Hepatocyte (in vitro differentiated cells): ENCODE measurements around the gene LRRC45. TPM values are rescaled to one million over a fixed set of nuclear protein-coding genes. Genes with fewer than 3 reads are reported as not detected.

Experiments
- DNase-seq: peaks from one replicate; pipeline ENCODE4 v3.0.0-alpha.2; 2016; ENCODE audit warnings: low spot score
- H2AFZ ChIP-seq: fragments of 200-600 bp; sonication (generic); 2 replicates; pipeline ENCODE4 v1.6.0; 2016; ENCODE audit warnings: antibody characterized with exemption, mild to moderate bottlenecking
- H3K27ac ChIP-seq: fragments of 200-600 bp; sonication (generic); 2 replicates; pipeline ENCODE4 v1.5.1; 2016; ENCODE audit warnings: mild to moderate bottlenecking
- H3K27me3 ChIP-seq: fragments of 200-600 bp; sonication (generic); 2 replicates; pipeline ENCODE4 v1.6.1; 2016
- H3K36me3 ChIP-seq: fragments of 200-600 bp; sonication (generic); replicated peaks from 2 replicates; pipeline ENCODE4 v1.5.1; 2016; ENCODE audit warnings: low read depth; ENCODE audit not compliant: insufficient read depth
- H3K4me1 ChIP-seq: fragments of 200-600 bp; sonication (generic); 2 replicates; pipeline ENCODE4 v1.5.1; 2016; ENCODE audit warnings: mild to moderate bottlenecking, moderate library complexity; ENCODE audit not compliant: insufficient read depth
- H3K4me2 ChIP-seq: fragments of 200-600 bp; sonication (generic); 2 replicates; pipeline ENCODE4 v1.6.0; 2016
- H3K4me3 ChIP-seq: fragments of 200-600 bp; sonication (generic); 2 replicates; pipeline ENCODE4 v1.5.1; 2016; ENCODE audit warnings: mild to moderate bottlenecking
- H3K79me2 ChIP-seq: fragments of 200-600 bp; sonication (generic); 2 replicates; pipeline ENCODE4 v1.6.0; 2017; ENCODE audit warnings: mild to moderate bottlenecking
- H3K9me2 ChIP-seq: fragments of 200-600 bp; sonication (generic); replicated peaks from 2 replicates; pipeline ENCODE4 v1.6.0; 2017; ENCODE audit warnings: mild to moderate bottlenecking; ENCODE audit not compliant: insufficient read depth
- H3K9me3 ChIP-seq: fragments of 200-600 bp; sonication (generic); 2 replicates; pipeline ENCODE4 v1.5.1; 2016; ENCODE audit warnings: low read depth, mild to moderate bottlenecking
- H4K20me1 ChIP-seq: fragments of 200-600 bp; sonication (generic); 2 replicates; pipeline ENCODE4 v1.6.0; 2016; ENCODE audit warnings: mild to moderate bottlenecking; ENCODE audit not compliant: insufficient read depth, poor library complexity, severe bottlenecking
- CTCF ChIP-seq: fragments of 200-600 bp; sonication (generic); IDR thresholded peaks from 2 replicates; pipeline ENCODE4 v1.5.1; 2016; ENCODE audit warnings: antibody characterized with exemption, mild to moderate bottlenecking; ENCODE audit not compliant: poor library complexity
- EZH2 ChIP-seq: fragments of 200-600 bp; sonication (generic); IDR thresholded peaks from 2 replicates; pipeline ENCODE4 v1.6.1; 2016; ENCODE audit warnings: antibody characterized with exemption, mild to moderate bottlenecking, borderline replicate concordance
- EZH2phosphoT487 ChIP-seq: fragments of 200-600 bp; sonication (generic); IDR thresholded peaks from one replicate; pipeline ENCODE4 v1.6.1; 2018; ENCODE audit warnings: antibody characterized with exemption, mild to moderate bottlenecking, low read depth, moderate library complexity; ENCODE audit not compliant: unreplicated experiment, severe bottlenecking
- WGBS: methylation state at CpG from one replicate; pipeline ENCODE4 v1.1.6; 2016; ENCODE audit warnings: low lambda C conversion rate; ENCODE audit errors: missing lambda C conversion rate; 5-methylcytosine and 5-hydroxymethylcytosine counted together
- polyA plus RNA-seq: library from polyadenylated mRNA; unstranded; fragments of >200 nt; fragmentation: Nextera tagmentation; extraction: Ambion mirVana; gene quantifications from 2 replicates; pipeline ENCODE4 v1.2.1, GENCODE V29; 2016
- total RNA-seq: library from RNA; depleted of rRNA; stranded (reverse); fragments of >200 nt; gene quantifications from 2 replicates; pipeline ENCODE4 v1.2.3, GENCODE V29; 2014

LRRC45 gene
- total and polyA plus RNA-seq, 2 experiments from 2014 or later, result 12.8 to 14.7 TPM

GRCh38 chr17:81983011-81983638 lies 40.0 kb upstream of the LRRC45 start:
- peaks cover 4% of the 10 kb centered on the region for H3K79me2 ChIP-seq
- H3K4me3 ChIP-seq, result no peak overlapping the region
- peaks cover 6% of the 10 kb centered on the region for H3K4me1 ChIP-seq
- H3K36me3 ChIP-seq, result no peaks in the 10 kb centered on the region
- no peak overlapping the region for H3K4me2 ChIP-seq
- no peaks in the 10 kb centered on the region for H4K20me1 ChIP-seq
- H3K9me3 ChIP-seq, result no peaks in the 10 kb centered on the region
- 97% methylated on average over 27 of the region's 35 CpGs for WGBS
- no peak overlapping the region for H2AFZ ChIP-seq
- no peak overlapping the region for H3K27ac ChIP-seq
- no peaks in the 10 kb centered on the region for H3K27me3 ChIP-seq
- no peak for DNase-seq
- H3K9me2 ChIP-seq, result no peaks in the 10 kb centered on the region
- TF ChIP-seq EZH2phosphoT487 (no peak), EZH2 (no peak), CTCF (no peak)

GRCh38 chr17:81983639-81984373 lies 39.3 kb upstream of the LRRC45 start:
- no peak overlapping the region for H2AFZ ChIP-seq
- no peak overlapping the region for H3K4me2 ChIP-seq
- no peaks in the 10 kb centered on the region for H3K9me3 ChIP-seq
- no peaks in the 10 kb centered on the region for H3K27me3 ChIP-seq
- no peak overlapping the region for H3K27ac ChIP-seq
- H3K9me2 ChIP-seq, result no peaks in the 10 kb centered on the region
- H3K36me3 ChIP-seq, result no peaks in the 10 kb centered on the region
- no peaks in the 10 kb centered on the region for H3K79me2 ChIP-seq
- TF ChIP-seq EZH2phosphoT487 (no peak), EZH2 (no peak), CTCF (no peak)
- DNase-seq, result no peak
- WGBS, result 98% methylated on average over 25 of the region's 26 CpGs
- H3K4me3 ChIP-seq, result no peak overlapping the region
- H4K20me1 ChIP-seq, result no peaks in the 10 kb centered on the region
- peaks cover under 1% of the 10 kb centered on the region for H3K4me1 ChIP-seq

GRCh38 chr17:81984773-81985410 lies 38.2 kb upstream of the LRRC45 start:
- Histone ChIP-seq H2AFZ (no peak overlapping the region), H3K9me2 (no peaks in the 10 kb centered on the region), H3K4me2 (no peak overlapping the region), H3K27ac (no peak overlapping the region), H4K20me1 (no peaks in the 10 kb centered on the region), H3K9me3 (no peaks in the 10 kb centered on the region), H3K79me2 (no peaks in the 10 kb centered on the region), H3K27me3 (no peaks in the 10 kb centered on the region), H3K4me1 (no peaks in the 10 kb centered on the region), H3K4me3 (no peak overlapping the region), H3K36me3 (no peaks in the 10 kb centered on the region)
- TF ChIP-seq EZH2phosphoT487 (no peak), CTCF (no peak), EZH2 (no peak)
- DNase-seq, result no peak
- WGBS, result 94% methylated on average over 15 of the region's 21 CpGs
